NCI-H510A treated with DMSO at 0.1 percent for 48 hours (cell line): ENCODE measurements around the gene IFNK.

ENCODE experiments used
- DNase-seq: peaks from one replicate; lab custom pipeline; 2025; lab: John Stamatoyannopoulos, UW

Gene IFNK

GRCh38 chr9:27539479-27540441 is 15.7 kb downstream of the IFNK start:
- no peak for DNase-seq

- no peak for DNase-seq
These were observed 16.4 kb downstream of the IFNK start for GRCh38 chr9:27540502-27540901.

GRCh38 chr9:27541740-27542139 is 17.6 kb downstream of the IFNK start:
- no peak for DNase-seq

GRCh38 chr9:27542508-27542907 is 18.4 kb downstream of the IFNK start:
- no peak for DNase-seq

- DNase-seq = no peak
These were observed 21.4 kb downstream of the IFNK start for GRCh38 chr9:27545471-27545870.

GRCh38 chr9:27548055-27548741 is 24.1 kb downstream of the IFNK start:
- peak; percentile 19 for DNase-seq

- no peak for DNase-seq
These were observed 25.2 kb downstream of the IFNK start for GRCh38 chr9:27549196-27549755.

- DNase-seq = no peak
These were observed 30.6 kb downstream of the IFNK start for GRCh38 chr9:27554712-27555111.

GRCh38 chr9:27556470-27556869 is 32.4 kb downstream of the IFNK start:
- no peak for DNase-seq

- DNase-seq = no peak
These were observed 34.2 kb downstream of the IFNK start for GRCh38 chr9:27558307-27558706.

- no peak for DNase-seq
These were observed 36.4 kb downstream of the IFNK start for GRCh38 chr9:27560457-27560856.

GRCh38 chr9:27561685-27562084 is 37.6 kb downstream of the IFNK start:
- no peak for DNase-seq

GRCh38 chr9:27563738-27564430 is 39.8 kb downstream of the IFNK start:
- no peak for DNase-seq

GRCh38 chr9:27564670-27565069 is 40.6 kb downstream of the IFNK start:
- no peak for DNase-seq

- DNase-seq = no peak
These were observed 41.6 kb downstream of the IFNK start for GRCh38 chr9:27565696-27566095.

GRCh38 chr9:27566118-27566517 is 42.0 kb downstream of the IFNK start:
- no peak for DNase-seq

- peak; percentile 3 for DNase-seq
These were observed 45.3 kb downstream of the IFNK start for GRCh38 chr9:27569406-27569805.

- DNase-seq = no peak
These were observed 46.9 kb downstream of the IFNK start for GRCh38 chr9:27571011-27571410.

GRCh38 chr9:27572061-27572460 is 48.0 kb downstream of the IFNK start:
- no peak for DNase-seq

GRCh38 chr9:27572566-27572917 is 48.5 kb downstream of the IFNK start:
- peak; percentile 30 for DNase-seq

- DNase-seq = no peak
These were observed 49.0 kb downstream of the IFNK start, which contains the start of gene C9orf72 for GRCh38 chr9:27572918-27573633. Gene C9orf72 (minus strand): TSS chr9:27573481. CDS start chr9:27567120, 6,361 bp downstream.
